ENCODE measurements around the gene SH3TC1. TPM values are rescaled to one million over a fixed set of nuclear protein-coding genes. Genes with fewer than 3 reads are reported as not detected.

SH3TC1 gene
- total and polyA plus RNA-seq, 2 of the 8 experiments (the other 6 are each of a cell fraction or from before 2014, with no cell fraction given) = 0.15 TPM; not detected in 1

GRCh38 chr4:8239661-8240060 lies 40.6 kb downstream of the SH3TC1 start:
- Histone ChIP-seq H4K91ac (replicated peaks; ENCODE audit: insufficient read length, low read length) (peak overlapping the region; percentile 91), H3K4me1 (replicated peaks in 1 of 4; ENCODE audit: control insufficient read depth in 3 of 4, insufficient read depth in 4 of 4, low read length in 3 of 4) (peaks cover 0 to 8% (median 3%) of the 10 kb centered on the region in 4 experiments; a peak in 6 of 7 replicates), H2BK20ac (ENCODE audit: low read length) (no peak overlapping the region), H4K5ac (ENCODE audit: insufficient read length, low read depth, low read length) (no peak overlapping the region), H2AK5ac (ENCODE audit: low read depth, low read length) (peak overlapping the region; percentile 92; the same call in 1 of the 2 replicates), H3K18ac (ENCODE audit: extremely low read depth, low read length) (no peak overlapping the region), H2BK15ac (ENCODE audit: low read length) (no peak overlapping the region), H3K4me3 (ENCODE audit: extremely low read depth in 1 of 4, insufficient read depth in 2 of 4, low read depth in 3 of 4, low read length in 4 of 4) (no peak overlapping the region), H2BK5ac (ENCODE audit: low read depth, low read length) (0 out of 2 replicates have a peak overlapping the region, but pooled peaks have one; percentile 84), H3K27me3 (replicated peaks in 1 of 4; ENCODE audit: control insufficient read depth in 3 of 4, extremely low read depth in 1 of 4, insufficient read depth in 3 of 4, low read length in 3 of 4) (no peaks in the 10 kb centered on the region), H3K9ac (replicated peaks in 1 of 4; ENCODE audit: extremely low read depth in 1 of 4, low read depth in 3 of 4, low read length in 3 of 4) (no peak overlapping the region), H2AFZ (ENCODE audit: low read length) (no peak overlapping the region), H3K23ac (ENCODE audit: insufficient read length) (no peak overlapping the region), H3K9me3 (ENCODE audit: insufficient read depth in 2 of 2, low read depth in 1 of 2, low read length in 1 of 2) (no peaks in the 10 kb centered on the region), H3K56ac (replicated peaks; ENCODE audit: insufficient read length, low read depth, low read length) (no peak overlapping the region), H4K20me1 (replicated peaks in 1 of 2; ENCODE audit: control insufficient read depth in 1 of 2, insufficient read depth in 2 of 2, low read length in 2 of 2) (peaks cover 0 to 5% of the 10 kb centered on the region in 2 experiments), H3K14ac (ENCODE audit: insufficient read length) (no peak overlapping the region), H3K79me1 (ENCODE audit: low read depth, low read length) (peaks cover 3% of the 10 kb centered on the region; the same call in 1 of the 2 replicates), H3K4me2 (ENCODE audit: insufficient read depth in 1 of 2, low read depth in 2 of 2, low read length in 2 of 2) (no peak overlapping the region), H3K27ac (ENCODE audit: low read depth, low read length) (no peak overlapping the region), H3K23me2 (ENCODE audit: low read depth, low read length) (no peaks in the 10 kb centered on the region), H3K79me2 (ENCODE audit: control insufficient read depth in 1 of 2, insufficient read depth in 2 of 2, low read length in 2 of 2) (no peaks in the 10 kb centered on the region), H4K8ac (ENCODE audit: extremely low read depth, insufficient read depth, low read length) (no peak overlapping the region; the same call in 1 of the 2 replicates), H2BK12ac (ENCODE audit: low read depth, low read length) (no peak overlapping the region), H3K4ac (replicated peaks; ENCODE audit: insufficient read length, low read depth, low read length) (no peak overlapping the region), H3K36me3 (ENCODE audit: control insufficient read depth in 2 of 4, insufficient read depth in 4 of 4, low read length in 3 of 4) (no peaks in the 10 kb centered on the region; a peak in 1 of 8 replicates), H2BK120ac (replicated peaks; ENCODE audit: low read depth, low read length) (no peak overlapping the region)
- POLR2A ChIA-PET (ENCODE audit: partially characterized antibody) = no interaction called here
- TF ChIP-seq TAF1 (IDR thresholded peaks at IDR 0.05; ENCODE audit: low read depth, low read length) = no peak
- TF ChIP-seq TEAD4 (IDR thresholded peaks at IDR 0.05; ENCODE audit: low read depth, low read length) = no peak
- TF ChIP-seq CBX8 (IDR thresholded peaks at IDR 0.05; ENCODE audit: borderline replicate concordance, low read depth, low read length) = no peak
- CTCF ChIA-PET (ENCODE audit: partially characterized antibody) = interaction anchor here (1.0 to 1.9 kb wide), 6 partner anchors 14 to 171 kb away, joined by 3 to 10 read pairs (median 4); no protein-coding TSS in a partner anchor
- no peak for DNase-seq (ENCODE audit: low read depth in 1 of 2, low spot score in 2 of 2)
- WGBS, 2 experiments (ENCODE audit: extremely low coverage in 1 of 2, insufficient coverage in 1 of 2, insufficient read length in 1 of 2, insufficient replicate concordance in 2 of 2, low coverage in 1 of 2, low lambda C conversion rate in 2 of 2, missing lambda C conversion rate in 1 of 2) = 84% methylated on average over 7 of the region's 9 CpGs; no CpG with 5 or more reads in 1 of the 2 experiments
- no peak for FAIRE-seq
